ENCODE data around the gene GLMP.

The GLMP gene

GRCh38 chr1:156316909-156317308 is 21.4 kb upstream of the GLMP start:
- TF ChIP-seq REST (IDR thresholded peaks at IDR 0.05; ENCODE audit: low read depth): no peak
- TF ChIP-seq FOXM1 (IDR thresholded peaks at IDR 0.05; ENCODE audit: borderline replicate concordance, low read depth): no peak
- TF ChIP-seq CEBPB (IDR thresholded peaks at IDR 0.05): no peak
- TF ChIP-seq NFIC (IDR thresholded peaks at IDR 0.05): no peak
- TF ChIP-seq TCF12 (IDR thresholded peaks at IDR 0.05; ENCODE audit: low read depth): no peak
- TF ChIP-seq TEAD4 (IDR thresholded peaks at IDR 0.05): no peak
- TF ChIP-seq MAX (IDR thresholded peaks at IDR 0.05): no peak
- no peak for TF ChIP-seq TAF1 (IDR thresholded peaks at IDR 0.05; ENCODE audit: low read depth)

GRCh38 chr1:156310962-156311361 is 15.5 kb upstream of the GLMP start:
- TF ChIP-seq REST (IDR thresholded peaks at IDR 0.05; ENCODE audit: low read depth) (no peak), CEBPB (IDR thresholded peaks at IDR 0.05) (0 out of 2 replicates have a peak, but pooled peaks have one; percentile 36)

- no peak for TF ChIP-seq REST (IDR thresholded peaks at IDR 0.05; ENCODE audit: low read depth)
- TF ChIP-seq MAX (IDR thresholded peaks at IDR 0.05): no peak
- TF ChIP-seq CREB1 (IDR thresholded peaks at IDR 0.05; ENCODE audit: low read depth): no peak
- no peak for TF ChIP-seq TAF1 (IDR thresholded peaks at IDR 0.05; ENCODE audit: low read depth)
- no peak for TF ChIP-seq YY1 (IDR thresholded peaks at IDR 0.05; ENCODE audit: low read depth)
- TF ChIP-seq RAD21 (IDR thresholded peaks at IDR 0.05; ENCODE audit: low read depth): no peak
- TF ChIP-seq NFIC (IDR thresholded peaks at IDR 0.05): no peak
- TF ChIP-seq EP300 (IDR thresholded peaks at IDR 0.05; ENCODE audit: borderline replicate concordance): no peak
- TF ChIP-seq TEAD4 (IDR thresholded peaks at IDR 0.05): no peak
- TF ChIP-seq USF1 (IDR thresholded peaks at IDR 0.05): no peak
- no peak for TF ChIP-seq ZBTB7A (IDR thresholded peaks at IDR 0.05; ENCODE audit: low read depth)
- no peak for TF ChIP-seq FOXM1 (IDR thresholded peaks at IDR 0.05; ENCODE audit: borderline replicate concordance, low read depth)
- TF ChIP-seq TCF12 (IDR thresholded peaks at IDR 0.05; ENCODE audit: low read depth): no peak
These were observed 12.6 kb upstream of the GLMP start for GRCh38 chr1:156308078-156308477.

- TF ChIP-seq TAF1 (IDR thresholded peaks at IDR 0.05; ENCODE audit: low read depth) (no peak), MAX (IDR thresholded peaks at IDR 0.05) (no peak), YY1 (IDR thresholded peaks at IDR 0.05; ENCODE audit: low read depth) (no peak), NFIC (IDR thresholded peaks at IDR 0.05) (no peak), ZBTB7A (IDR thresholded peaks at IDR 0.05; ENCODE audit: low read depth) (no peak), REST (IDR thresholded peaks at IDR 0.05; ENCODE audit: low read depth) (no peak), CEBPB (IDR thresholded peaks at IDR 0.05) (no peak), FOXM1 (IDR thresholded peaks at IDR 0.05; ENCODE audit: borderline replicate concordance, low read depth) (no peak), EP300 (IDR thresholded peaks at IDR 0.05; ENCODE audit: borderline replicate concordance) (no peak), USF1 (IDR thresholded peaks at IDR 0.05) (no peak), TEAD4 (IDR thresholded peaks at IDR 0.05) (no peak)
These were observed 9.7 kb upstream of the GLMP start for GRCh38 chr1:156305215-156305614.

Measured in Ishikawa (cell line).